Measurements from ENCODE around the gene POLR3GL.

GRCh38 chr1:145980457-145980994 is 16.0 kb downstream of the POLR3GL start:
- TF ChIP-seq TAF1 (IDR thresholded peaks at IDR 0.05; ENCODE audit: borderline replicate concordance, low read depth, low read length) (no peak), POLR2AphosphoS5 (IDR thresholded peaks at IDR 0.05; ENCODE audit: low read depth, low read length) (no peak), POLR2A (IDR thresholded peaks at IDR 0.05; ENCODE audit: low read depth, low read length) (no peak)
